Measurements from ENCODE around the gene ABCA8. TPM values are rescaled to one million over a fixed set of nuclear protein-coding genes. Genes with fewer than 3 reads are reported as not detected.

Gene ABCA8
- total and polyA plus RNA-seq, 4 donors: 2.7 to 187 (median 7.8) TPM

- Histone ChIP-seq H3K4me1 (ENCODE audit: control insufficient read depth in 5 of 5, insufficient read depth in 5 of 5, low read length in 5 of 5) (peaks cover 0 to 29% (median 0%) of the 10 kb centered on the region in 5 donors), H3K27me3 (ENCODE audit: control insufficient read depth in 3 of 3, insufficient read depth in 3 of 3, low read length in 2 of 3) (no peaks in the 10 kb centered on the region), H3K36me3 (ENCODE audit: control insufficient read depth in 4 of 4, insufficient read depth in 4 of 4, low read length in 4 of 4) (no peaks in the 10 kb centered on the region), H3K9me3 (ENCODE audit: control insufficient read depth in 4 of 4, insufficient read depth in 3 of 4, low read length in 3 of 4) (no peaks in the 10 kb centered on the region), H3K4me3 (no peak overlapping the region), H3K9ac (ENCODE audit: insufficient read depth in 1 of 2, low read length in 2 of 2) (no peak overlapping the region), H3K27ac (ENCODE audit: low read depth in 1 of 2, low read length in 1 of 2) (no peak overlapping the region)
- 80 to 84% methylated on average over 7 of the region's 7 CpGs for WGBS, 2 donors
- TF ChIP-seq CTCF (IDR thresholded peaks at IDR 0.05; ENCODE audit: control extremely low read depth, extremely low read depth): no peak
- DNase-seq (peak in 1 of 3 donors; percentile 17), ATAC-seq (ENCODE audit: insufficient read depth, low FRiP score) (no peak)
Observed at GRCh38 chr17:68849673-68850610, 105.2 kb downstream of the ABCA8 start.

- no peaks in the 10 kb centered on the region for H3K9me3 ChIP-seq (ENCODE audit: control insufficient read depth in 4 of 4, insufficient read depth in 3 of 4, low read length in 3 of 4)
- WGBS, 2 donors: 63 to 79% methylated on average over 1 of the region's 1 CpG
- H3K4me1 ChIP-seq (ENCODE audit: control insufficient read depth in 5 of 5, insufficient read depth in 5 of 5, low read length in 5 of 5): peaks cover 0 to 23% (median 0%) of the 10 kb centered on the region in 5 donors
- H3K9ac ChIP-seq (ENCODE audit: insufficient read depth in 1 of 2, low read length in 2 of 2): no peak overlapping the region
- no peak overlapping the region for H3K27ac ChIP-seq (ENCODE audit: low read depth in 1 of 2, low read length in 1 of 2)
- DNase-seq (no peak), ATAC-seq (ENCODE audit: insufficient read depth, low FRiP score) (no peak)
- H3K4me3 ChIP-seq: no peak overlapping the region
- H3K36me3 ChIP-seq (ENCODE audit: control insufficient read depth in 4 of 4, insufficient read depth in 4 of 4, low read length in 4 of 4): no peaks in the 10 kb centered on the region
- no peaks in the 10 kb centered on the region for H3K27me3 ChIP-seq (ENCODE audit: control insufficient read depth in 3 of 3, insufficient read depth in 3 of 3, low read length in 2 of 3)
- TF ChIP-seq CTCF (IDR thresholded peaks at IDR 0.05; ENCODE audit: control extremely low read depth, extremely low read depth): no peak
Observed at GRCh38 chr17:68847711-68848110, 107.5 kb downstream of the ABCA8 start.

GRCh38 chr17:68843522-68843921 lies 111.7 kb downstream of the ABCA8 start:
- Histone ChIP-seq H3K4me1 (ENCODE audit: control insufficient read depth in 5 of 5, insufficient read depth in 5 of 5, low read length in 5 of 5) (peaks cover 0 to 7% (median 0%) of the 10 kb centered on the region in 5 donors), H3K9me3 (ENCODE audit: control insufficient read depth in 4 of 4, insufficient read depth in 3 of 4, low read length in 3 of 4) (peaks cover 0 to 2% (median 0%) of the 10 kb centered on the region in 4 donors), H3K4me3 (no peak overlapping the region), H3K27ac (ENCODE audit: low read depth in 1 of 2, low read length in 1 of 2) (no peak overlapping the region), H3K27me3 (ENCODE audit: control insufficient read depth in 3 of 3, insufficient read depth in 3 of 3, low read length in 2 of 3) (no peaks in the 10 kb centered on the region), H3K36me3 (ENCODE audit: control insufficient read depth in 4 of 4, insufficient read depth in 4 of 4, low read length in 4 of 4) (peaks cover 0 to 2% (median 0%) of the 10 kb centered on the region in 4 donors), H3K9ac (ENCODE audit: insufficient read depth in 1 of 2, low read length in 2 of 2) (peak overlapping the region in 1 of 2 donors; percentile 39)
- WGBS, 2 donors: 67 to 81% methylated on average over 3 of the region's 3 CpGs
- no peak for TF ChIP-seq CTCF (IDR thresholded peaks at IDR 0.05; ENCODE audit: control extremely low read depth, extremely low read depth)
- DNase-seq: peak in 2 of 3 donors; percentile 49 to 68
- ATAC-seq (ENCODE audit: insufficient read depth, low FRiP score): no peak
